A172 (cell line): ENCODE data around the gene EXOC7. TPM values are rescaled to one million over a fixed set of nuclear protein-coding genes. Genes with fewer than 3 reads are reported as not detected.
"Not testable (repeated sequence)": the region's sequence is repeated elsewhere in the genome, so short reads cannot be mapped to it uniquely, and the experiment has no call there.

ENCODE experiments used
- DNase-seq: peaks from one replicate; pipeline ENCODE4 v3.0.0-alpha.2; 2015; ENCODE audit warnings: low spot score
- total RNA-seq: library from RNA; depleted of rRNA; stranded (reverse); fragments of >200 nt; shearing (Covaris generic); gene quantifications from 2 replicates; pipeline ENCODE4 v1.2.3, GENCODE V29; 2014

Gene EXOC7
- total RNA-seq, 1 experiment from 2014 or later = 104 TPM

- no peak for DNase-seq
These were observed 14.6 kb downstream of the EXOC7 start for GRCh38 chr17:76088868-76089576.

GRCh38 chr17:76088041-76088867, 15.3 kb downstream of the EXOC7 start:
- no peak for DNase-seq

- no peak for DNase-seq
These were observed 16.1 kb downstream of the EXOC7 start for GRCh38 chr17:76087531-76087930.

GRCh38 chr17:76086384-76086783, 17.2 kb downstream of the EXOC7 start:
- DNase-seq = no peak

- DNase-seq = no peak
These were observed 17.7 kb downstream of the EXOC7 start for GRCh38 chr17:76085731-76086366.

- DNase-seq = no peak
These were observed 18.4 kb downstream of the EXOC7 start for GRCh38 chr17:76085066-76085730.

GRCh38 chr17:76083536-76084182, 19.9 kb downstream of the EXOC7 start:
- DNase-seq = no peak

GRCh38 chr17:76082326-76083251, 21.0 kb downstream of the EXOC7 start:
- DNase-seq = no peak

- no peak for DNase-seq
These were observed 22.0 kb downstream of the EXOC7 start for GRCh38 chr17:76081295-76082210.

GRCh38 chr17:76080768-76081287, 22.8 kb downstream of the EXOC7 start:
- no peak for DNase-seq

- DNase-seq = no peak
These were observed 23.4 kb downstream of the EXOC7 start for GRCh38 chr17:76079956-76080767.

- DNase-seq = no peak
These were observed 24.0 kb downstream of the EXOC7 start for GRCh38 chr17:76079535-76079955.

GRCh38 chr17:76078860-76079534, 24.6 kb downstream of the EXOC7 start, which contains the start of gene ZACN:
ZACN (plus strand) TSS chr17:76079182; CDS start chr17:76079265, 83 bp downstream.
- DNase-seq = no peak

- not testable (repeated sequence) for DNase-seq
These were observed 25.2 kb downstream of the EXOC7 start for GRCh38 chr17:76078370-76078769.

GRCh38 chr17:76077584-76078110, 25.9 kb downstream of the EXOC7 start:
- DNase-seq = no peak

GRCh38 chr17:76076765-76077583, 26.6 kb downstream of the EXOC7 start:
- DNase-seq = no peak
